K562 (cell line): ENCODE measurements around the gene MYBPC3. TPM values are rescaled to one million over a fixed set of nuclear protein-coding genes. Genes with fewer than 3 reads are reported as not detected.

Experiments used
- CXXC5 ChIP-seq: fragments of 250-450 bp; sonication (Bioruptor Pico); IDR thresholded peaks from 2 replicates; pipeline ENCODE4 v1.8.0; 2022; ENCODE audit warnings: inconsistent platforms, mild to moderate bottlenecking, moderate library complexity
- ETV6 ChIP-seq, 3 experiments: fragments of 150-350 bp in 1 of 3; sonication (generic) in 1 of 3; formaldehyde crosslinking in 1 of 3; IDR thresholded peaks; 2 replicates each; pipeline versions ENCODE4 v1.6.1 to v1.8.0; 2014 to 2022; ENCODE audit warnings: borderline replicate concordance in 2 of 3, low read depth in 2 of 3, antibody characterized with exemption in 1 of 3, low read length in 1 of 3, mild to moderate bottlenecking in 1 of 3, missing genetic modification reagents in 1 of 3
- HDAC3 ChIP-seq: fragments of 450-650 bp; IDR thresholded peaks from 2 replicates; pipeline ENCODE4 v1.6.1; 2018; ENCODE audit warnings: borderline replicate concordance, mild to moderate bottlenecking, moderate library complexity; ENCODE audit not compliant: partially characterized antibody
- HOXB6 ChIP-seq: fragments of 250-450 bp; sonication (Bioruptor Pico); IDR thresholded peaks from 2 replicates; pipeline ENCODE4 v1.5.1; 2022; ENCODE audit warnings: mild to moderate bottlenecking, borderline replicate concordance
- IRF2 ChIP-seq: sonication (generic); formaldehyde crosslinking; IDR thresholded peaks from 2 replicates; pipeline ENCODE4 v1.8.1; 2022; ENCODE audit warnings: mild to moderate bottlenecking, missing genetic modification reagents
- MTA3 ChIP-seq: fragments of 450-650 bp; formaldehyde crosslinking; IDR thresholded peaks from 2 replicates; pipeline ENCODE4 v1.6.1; 2017; ENCODE audit warnings: mild to moderate bottlenecking, borderline replicate concordance
- PHF20 ChIP-seq: fragments of 450-650 bp; IDR thresholded peaks from 2 replicates; pipeline ENCODE4 v1.6.1; 2018; ENCODE audit not compliant: partially characterized antibody
- POLR2G ChIP-seq: fragments of 200-400 bp; formaldehyde crosslinking; IDR thresholded peaks from 2 replicates; pipeline ENCODE4 v1.6.1; 2017; ENCODE audit warnings: low read depth, mild to moderate bottlenecking, antibody characterized with exemption, low read length, moderate library complexity
- ZNF316 ChIP-seq: fragments of 450-650 bp; IDR thresholded peaks from 2 replicates; pipeline ENCODE4 v1.6.1; 2016
- ZNF41 ChIP-seq: fragments of 250-450 bp; sonication (Bioruptor Pico); conservative IDR thresholded peaks from 2 replicates; pipeline ENCODE4 v1.4.0; 2020; ENCODE audit warnings: mild to moderate bottlenecking
- ZNF512 ChIP-seq: IDR thresholded peaks from 2 replicates; pipeline ENCODE4 v1.6.1; 2016; ENCODE audit warnings: missing genetic modification characterization, missing compliant biosample characterization
- ZNF79 ChIP-seq: fragments of 250-450 bp; sonication (Bioruptor Pico); IDR thresholded peaks from 2 replicates; pipeline ENCODE4 v1.4.0; 2020; ENCODE audit warnings: low read depth, mild to moderate bottlenecking, moderate library complexity
- polyA plus RNA-seq, 8 experiments: library from polyadenylated mRNA; depleted of rRNA in 4 of 8; stranded (reverse) in 5 of 8; unstranded in 3 of 8; fragments of >200 nt; fragmentation: Nextera tagmentation in 2 of 8; fragmentation: Illumina TruSeq in 1 of 8; extraction: Ambion mirVana in 2 of 8; extraction: Trizol in 1 of 8; gene quantifications; 2 replicates each; pipeline versions ENCODE4 v1.2.1 to v1.2.3, GENCODE V29; 2011 to 2014; ENCODE audit warnings: inconsistent platforms in 1 of 8, missing spikeins in 1 of 8
- total RNA-seq, 7 experiments: library from RNA; depleted of rRNA in 6 of 7; stranded (reverse); fragments of >200 nt in 6 of 7; fragmentation: Illumina TruSeq in 2 of 7; extraction: Trizol in 2 of 7; gene quantifications; 2 replicates each; pipeline versions ENCODE4 v1.2.1 to v1.2.3, GENCODE V29; 2011 to 2021; ENCODE audit warnings: low replicate concordance in 1 of 7
- TF ChIP-seq, protein P1 (sequence below): sonication (generic); formaldehyde crosslinking; IDR thresholded peaks from 2 replicates; pipeline ENCODE4 v1.8.0; 2022; ENCODE audit warnings: missing genetic modification reagents, mild to moderate bottlenecking, moderate library complexity, borderline replicate concordance
- TF ChIP-seq, protein P2 (sequence below): fragments of 450-650 bp; IDR thresholded peaks from 2 replicates; pipeline ENCODE4 v1.6.1; 2016; ENCODE audit warnings: missing biosample characterization, missing genetic modification characterization
- TF ChIP-seq, protein P3 (sequence below), 3 experiments: IDR thresholded peaks in 2 of 3; conservative IDR thresholded peaks in 1 of 3; 2 replicates each; pipeline ENCODE4 v1.5.1; 2011 to 2012; ENCODE audit warnings: low read length in 3 of 3, mild to moderate bottlenecking in 3 of 3, control low read depth in 2 of 3, improper control_type of control experiment in 1 of 3, inconsistent platforms in 1 of 3, low read depth in 1 of 3, mixed read lengths in 1 of 3, moderate library complexity in 1 of 3; ENCODE audit not compliant: insufficient read depth in 2 of 3

MYBPC3 gene
- total and polyA plus RNA-seq, 9 of the 15 experiments (the other 6 are each of a cell fraction or from before 2014, with no cell fraction given) = 0.01 TPM; not detected in 8

GRCh38 chr11:47394322-47395222 is 42.1 kb upstream of the MYBPC3 start (continued):
- TF ChIP-seq, protein P1, sequence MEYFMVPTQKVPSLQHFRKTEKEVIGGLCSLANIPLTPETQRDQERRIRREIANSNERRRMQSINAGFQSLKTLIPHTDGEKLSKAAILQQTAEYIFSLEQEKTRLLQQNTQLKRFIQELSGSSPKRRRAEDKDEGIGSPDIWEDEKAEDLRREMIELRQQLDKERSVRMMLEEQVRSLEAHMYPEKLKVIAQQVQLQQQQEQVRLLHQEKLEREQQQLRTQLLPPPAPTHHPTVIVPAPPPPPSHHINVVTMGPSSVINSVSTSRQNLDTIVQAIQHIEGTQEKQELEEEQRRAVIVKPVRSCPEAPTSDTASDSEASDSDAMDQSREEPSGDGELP (CRISPR knock-in tag) = peak; percentile 81; the same call in 1 of the 2 replicates
- 0 out of 4 replicates have a peak, but pooled peaks of 1 of the 2 experiments have one; percentile 47 for TF ChIP-seq ETV6 (IDR thresholded peaks at IDR 0.05; ENCODE audit: borderline replicate concordance in 1 of 2, low read depth in 2 of 2, low read length in 1 of 2)
- no peak for TF ChIP-seq ETV6 (CRISPR knock-in tag; IDR thresholded peaks at IDR 0.05; ENCODE audit: borderline replicate concordance)
- no peak for TF ChIP-seq ZNF512 (tag)
- TF ChIP-seq, protein P2, sequence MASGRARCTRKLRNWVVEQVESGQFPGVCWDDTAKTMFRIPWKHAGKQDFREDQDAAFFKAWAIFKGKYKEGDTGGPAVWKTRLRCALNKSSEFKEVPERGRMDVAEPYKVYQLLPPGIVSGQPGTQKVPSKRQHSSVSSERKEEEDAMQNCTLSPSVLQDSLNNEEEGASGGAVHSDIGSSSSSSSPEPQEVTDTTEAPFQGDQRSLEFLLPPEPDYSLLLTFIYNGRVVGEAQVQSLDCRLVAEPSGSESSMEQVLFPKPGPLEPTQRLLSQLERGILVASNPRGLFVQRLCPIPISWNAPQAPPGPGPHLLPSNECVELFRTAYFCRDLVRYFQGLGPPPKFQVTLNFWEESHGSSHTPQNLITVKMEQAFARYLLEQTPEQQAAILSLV (tag) = peak; percentile 19; the same call in 1 of the 2 replicates
- TF ChIP-seq MTA3 = peak; percentile 45; the same call in 1 of the 2 replicates
- no peak for TF ChIP-seq IRF2
- peak; percentile 4 for TF ChIP-seq PHF20
- TF ChIP-seq CXXC5 (CRISPR knock-in tag) = peak; percentile 61
- TF ChIP-seq ZNF79 = peak; percentile 25; the same call in 1 of the 2 replicates
- no peak for TF ChIP-seq HOXB6 (CRISPR knock-in tag)
- TF ChIP-seq, protein P3, sequence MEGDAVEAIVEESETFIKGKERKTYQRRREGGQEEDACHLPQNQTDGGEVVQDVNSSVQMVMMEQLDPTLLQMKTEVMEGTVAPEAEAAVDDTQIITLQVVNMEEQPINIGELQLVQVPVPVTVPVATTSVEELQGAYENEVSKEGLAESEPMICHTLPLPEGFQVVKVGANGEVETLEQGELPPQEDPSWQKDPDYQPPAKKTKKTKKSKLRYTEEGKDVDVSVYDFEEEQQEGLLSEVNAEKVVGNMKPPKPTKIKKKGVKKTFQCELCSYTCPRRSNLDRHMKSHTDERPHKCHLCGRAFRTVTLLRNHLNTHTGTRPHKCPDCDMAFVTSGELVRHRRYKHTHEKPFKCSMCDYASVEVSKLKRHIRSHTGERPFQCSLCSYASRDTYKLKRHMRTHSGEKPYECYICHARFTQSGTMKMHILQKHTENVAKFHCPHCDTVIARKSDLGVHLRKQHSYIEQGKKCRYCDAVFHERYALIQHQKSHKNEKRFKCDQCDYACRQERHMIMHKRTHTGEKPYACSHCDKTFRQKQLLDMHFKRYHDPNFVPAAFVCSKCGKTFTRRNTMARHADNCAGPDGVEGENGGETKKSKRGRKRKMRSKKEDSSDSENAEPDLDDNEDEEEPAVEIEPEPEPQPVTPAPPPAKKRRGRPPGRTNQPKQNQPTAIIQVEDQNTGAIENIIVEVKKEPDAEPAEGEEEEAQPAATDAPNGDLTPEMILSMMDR (IDR thresholded peaks at IDR 0.05 in 2 of 3, conservative IDR thresholded peaks at IDR 0.05 in 1 of 3; ENCODE audit: insufficient read depth in 2 of 3, low read depth in 1 of 3, low read length in 3 of 3) = no peak
- peak; percentile 72; the same call in 1 of the 2 replicates for TF ChIP-seq POLR2G
- TF ChIP-seq ZNF316 = 0 out of 2 replicates have a peak, but pooled peaks have one; percentile 33
- no peak for TF ChIP-seq HDAC3
- TF ChIP-seq ZNF41 (CRISPR knock-in tag) = no peak
